Measurements from ENCODE around the gene N4BP2.

N4BP2 gene

GRCh38 chr4:40150932-40151331 lies 94.3 kb downstream of the N4BP2 start:
- no peak overlapping the region for H3K4me3 ChIP-seq (ENCODE audit: low read depth, low read length)
- DNase-seq (ENCODE audit: low read depth): no peak
- TF ChIP-seq, protein P1, sequence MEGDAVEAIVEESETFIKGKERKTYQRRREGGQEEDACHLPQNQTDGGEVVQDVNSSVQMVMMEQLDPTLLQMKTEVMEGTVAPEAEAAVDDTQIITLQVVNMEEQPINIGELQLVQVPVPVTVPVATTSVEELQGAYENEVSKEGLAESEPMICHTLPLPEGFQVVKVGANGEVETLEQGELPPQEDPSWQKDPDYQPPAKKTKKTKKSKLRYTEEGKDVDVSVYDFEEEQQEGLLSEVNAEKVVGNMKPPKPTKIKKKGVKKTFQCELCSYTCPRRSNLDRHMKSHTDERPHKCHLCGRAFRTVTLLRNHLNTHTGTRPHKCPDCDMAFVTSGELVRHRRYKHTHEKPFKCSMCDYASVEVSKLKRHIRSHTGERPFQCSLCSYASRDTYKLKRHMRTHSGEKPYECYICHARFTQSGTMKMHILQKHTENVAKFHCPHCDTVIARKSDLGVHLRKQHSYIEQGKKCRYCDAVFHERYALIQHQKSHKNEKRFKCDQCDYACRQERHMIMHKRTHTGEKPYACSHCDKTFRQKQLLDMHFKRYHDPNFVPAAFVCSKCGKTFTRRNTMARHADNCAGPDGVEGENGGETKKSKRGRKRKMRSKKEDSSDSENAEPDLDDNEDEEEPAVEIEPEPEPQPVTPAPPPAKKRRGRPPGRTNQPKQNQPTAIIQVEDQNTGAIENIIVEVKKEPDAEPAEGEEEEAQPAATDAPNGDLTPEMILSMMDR (IDR thresholded peaks at IDR 0.05; ENCODE audit: control insufficient read depth, extremely low read depth, insufficient read depth): no peak

DNA sequence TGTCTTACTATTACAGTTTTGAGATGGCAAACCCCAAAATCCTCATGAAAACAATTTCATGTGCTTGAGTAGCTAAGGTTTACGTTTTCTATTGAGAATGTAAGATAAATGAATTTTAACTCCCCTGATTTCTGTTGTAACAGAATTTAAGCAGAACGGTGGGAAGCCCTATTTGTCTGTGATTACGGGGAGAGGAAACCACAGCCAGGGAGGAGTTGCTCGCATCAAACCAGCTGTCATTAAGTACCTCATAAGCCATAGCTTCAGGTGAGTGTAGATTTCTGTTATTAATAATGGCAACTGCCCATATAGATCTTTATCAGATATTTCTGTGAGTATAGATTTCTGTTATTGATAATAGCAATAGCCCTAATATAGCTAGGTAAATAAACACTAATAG lies 96.0 kb downstream of the N4BP2 start:
- no peak for DNase-seq (ENCODE audit: low read depth)
- no peak overlapping the region for H3K4me3 ChIP-seq (ENCODE audit: low read depth, low read length)
- TF ChIP-seq, protein P1 (IDR thresholded peaks at IDR 0.05; ENCODE audit: control insufficient read depth, extremely low read depth, insufficient read depth): no peak

GRCh38 chr4:40157436-40157835 lies 100.8 kb downstream of the N4BP2 start:
- H3K4me3 ChIP-seq (ENCODE audit: low read depth, low read length): no peak overlapping the region
- no peak for DNase-seq (ENCODE audit: low read depth)
- TF ChIP-seq, protein P1 (IDR thresholded peaks at IDR 0.05; ENCODE audit: control insufficient read depth, extremely low read depth, insufficient read depth): no peak

- DNase-seq (ENCODE audit: low read depth): no peak
- no peak overlapping the region for H3K4me3 ChIP-seq (ENCODE audit: low read depth, low read length)
- TF ChIP-seq, protein P1 (IDR thresholded peaks at IDR 0.05; ENCODE audit: control insufficient read depth, extremely low read depth, insufficient read depth): no peak
Observed at GRCh38 chr4:40160258-40160657, 103.6 kb downstream of the N4BP2 start.

GRCh38 chr4:40164459-40164858 lies 107.8 kb downstream of the N4BP2 start:
- TF ChIP-seq, protein P1 (IDR thresholded peaks at IDR 0.05; ENCODE audit: control insufficient read depth, extremely low read depth, insufficient read depth): no peak

GRCh38 chr4:40165916-40166315 lies 109.3 kb downstream of the N4BP2 start:
- no peak overlapping the region for H3K4me3 ChIP-seq (ENCODE audit: low read depth, low read length)
- no peak for DNase-seq (ENCODE audit: low read depth)
- TF ChIP-seq, protein P1 (IDR thresholded peaks at IDR 0.05; ENCODE audit: control insufficient read depth, extremely low read depth, insufficient read depth): no peak

More at GRCh38 chr4:40164459-40164858, 107.8 kb downstream of the N4BP2 start:
- no peak for DNase-seq (ENCODE audit: low read depth)
- H3K4me3 ChIP-seq (ENCODE audit: low read depth, low read length): no peak overlapping the region

DNA sequence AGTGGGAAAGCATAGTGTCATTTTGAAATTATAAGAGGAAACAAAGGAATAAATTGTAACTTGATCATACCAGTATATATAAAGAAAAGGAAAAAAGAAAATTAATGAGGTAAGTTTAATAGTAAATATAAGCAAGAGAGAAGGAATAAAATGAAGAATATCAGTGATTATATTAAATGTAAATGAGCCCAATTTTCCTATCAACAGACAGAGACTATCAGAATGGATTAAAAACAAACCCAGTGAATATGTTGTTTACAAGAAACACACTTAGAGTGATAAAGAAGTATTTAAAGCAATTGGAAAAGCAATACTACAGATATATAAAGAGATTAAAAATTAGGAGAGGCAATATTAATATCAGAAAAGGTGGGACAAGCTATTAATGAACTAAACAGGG lies 111.4 kb downstream of the N4BP2 start:
- no peak for DNase-seq (ENCODE audit: low read depth)
- TF ChIP-seq, protein P1 (IDR thresholded peaks at IDR 0.05; ENCODE audit: control insufficient read depth, extremely low read depth, insufficient read depth): no peak
- no peak overlapping the region for H3K4me3 ChIP-seq (ENCODE audit: low read depth, low read length)

Data from LNCaP clone FGC (cell line).